ENCODE results near the gene LAMB4. TPM values are rescaled to one million over a fixed set of nuclear protein-coding genes. Genes with fewer than 3 reads are reported as not detected.

Gene LAMB4
- total RNA-seq, 1 donor from 2014 or later: not detected

DNA sequence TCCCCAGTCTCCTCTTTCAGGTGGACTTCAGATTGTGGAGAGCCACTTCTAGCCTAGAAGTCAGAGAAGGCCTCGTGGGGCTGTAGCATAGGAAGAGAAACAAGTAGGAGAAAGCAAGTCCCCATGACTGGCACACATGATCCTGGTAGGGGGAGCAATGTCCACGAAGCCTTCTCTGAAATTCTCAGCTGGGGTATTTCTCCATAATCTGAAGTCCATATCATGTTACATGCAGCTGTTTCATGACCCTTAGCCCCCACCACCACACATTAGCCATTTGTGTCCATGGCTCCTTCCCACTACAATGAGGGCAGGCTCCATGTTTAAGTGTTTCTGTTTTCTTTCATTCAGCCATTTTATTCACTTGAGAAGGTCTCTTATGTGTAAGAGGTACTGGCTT lies 43.2 kb downstream of the LAMB4 start:
- intact Hi-C loops (cut with micrococcal nuclease): no loop called here

DNA sequence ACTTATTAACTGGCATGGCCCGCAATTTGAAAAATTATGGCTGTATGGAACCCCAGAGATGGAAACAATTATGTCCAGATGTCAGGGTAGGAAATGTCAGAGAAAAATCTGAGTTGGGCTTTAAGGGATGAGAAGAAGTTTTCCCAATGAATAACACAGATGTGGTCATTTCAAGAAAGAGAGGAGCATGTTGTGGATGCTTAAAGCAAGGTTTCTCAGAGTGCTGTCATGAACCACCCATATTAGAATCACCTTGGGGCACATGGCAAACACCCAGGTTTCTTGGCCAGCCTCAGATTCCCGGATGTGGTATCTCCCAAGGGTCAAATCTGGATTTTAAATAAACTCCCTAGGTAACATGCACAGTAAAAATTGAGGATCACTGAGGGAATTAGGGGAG lies 43.6 kb downstream of the LAMB4 start:
- intact Hi-C loops (cut with micrococcal nuclease): no loop called here

- intact Hi-C loops (cut with micrococcal nuclease): no loop called here
These were observed 46.2 kb downstream of the LAMB4 start for GRCh38 chr7:108083980-108084379.

DNA sequence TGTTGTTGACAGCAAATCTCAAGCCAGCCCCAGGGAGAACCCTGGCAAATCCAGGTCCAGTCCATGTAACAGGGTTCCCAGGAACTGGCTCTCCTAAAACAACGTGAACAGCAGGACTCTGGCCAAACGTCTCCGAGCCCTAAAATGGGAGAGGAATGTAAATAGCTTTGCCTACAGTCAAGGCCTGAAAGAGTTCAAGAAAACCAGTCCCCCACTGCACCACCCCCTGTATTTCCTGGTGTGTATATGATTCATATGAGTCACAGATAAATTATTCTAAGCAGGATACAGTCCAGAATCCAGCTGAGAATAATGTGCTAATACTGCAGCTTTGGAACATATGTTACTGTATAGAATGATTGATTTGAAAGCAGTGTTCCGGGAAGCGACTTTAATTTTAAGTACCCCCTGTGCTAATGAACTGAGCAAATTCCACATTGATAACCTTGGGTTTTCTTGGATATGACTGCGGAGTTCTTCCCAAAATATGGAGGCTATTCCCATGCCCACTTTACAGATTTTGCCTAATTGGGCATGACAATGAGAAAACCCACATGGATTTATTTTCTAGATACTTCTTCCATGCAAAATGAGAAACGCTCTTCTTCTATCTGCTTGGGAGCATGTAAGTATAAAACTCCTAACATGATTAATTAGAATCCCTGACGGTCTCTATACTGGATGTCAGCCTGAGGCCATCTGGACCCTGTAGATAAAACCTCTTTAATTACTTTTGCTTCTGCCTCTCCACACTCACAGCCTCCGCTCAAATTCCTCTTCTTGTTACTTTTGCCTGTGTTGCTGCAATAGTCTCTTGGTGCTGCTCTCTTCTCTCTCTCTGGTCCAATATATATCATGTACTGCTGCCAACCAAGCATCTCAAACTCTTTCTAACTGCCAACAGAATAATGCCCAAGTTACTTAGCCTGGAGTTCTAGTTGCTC lies 50.2 kb downstream of the LAMB4 start:
- intact Hi-C loops (cut with micrococcal nuclease): no loop called here

DNA sequence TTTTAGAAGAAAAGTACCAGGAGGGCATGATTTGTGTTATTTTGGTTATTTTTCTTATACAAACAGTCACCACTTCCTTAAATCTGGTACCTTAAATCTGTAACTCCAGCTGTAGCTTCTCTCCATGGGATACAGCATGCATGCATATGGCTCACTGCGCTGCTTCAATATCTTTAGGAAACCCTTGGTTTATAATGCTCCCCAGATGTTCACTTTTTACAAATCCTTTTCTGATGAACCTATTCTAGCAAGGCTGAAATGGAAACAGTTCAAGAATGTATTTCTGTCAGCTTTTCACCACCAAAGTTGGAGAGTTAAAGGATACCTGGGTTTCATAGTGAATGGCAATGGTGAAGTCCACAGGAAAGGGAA lies 50.9 kb downstream of the LAMB4 start:
- intact Hi-C loops (cut with micrococcal nuclease): no loop called here

DNA sequence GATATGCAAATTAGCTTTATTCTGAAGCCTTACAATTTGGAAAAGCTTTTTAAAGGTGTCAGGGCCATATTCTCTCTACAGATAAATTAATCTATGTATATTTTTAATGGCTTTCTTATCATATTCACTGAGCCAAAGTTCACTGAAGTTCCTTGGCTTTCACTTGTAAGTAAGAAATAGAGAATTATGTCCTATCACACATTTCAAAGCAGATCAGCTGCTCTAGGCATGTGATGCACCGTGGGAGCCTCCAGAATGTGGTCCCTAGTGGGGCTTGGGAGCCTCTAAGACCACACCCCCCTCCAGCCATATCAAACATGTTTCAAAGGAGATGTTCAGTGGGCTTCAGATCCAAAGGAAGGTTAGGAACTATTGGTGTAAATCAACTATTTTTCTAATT lies 51.5 kb downstream of the LAMB4 start:
- intact Hi-C loops (cut with micrococcal nuclease): no loop called here

GRCh38 chr7:108078211-108078673 lies 51.9 kb downstream of the LAMB4 start:
- intact Hi-C loops (cut with micrococcal nuclease): no loop called here

GRCh38 chr7:108077709-108078108 lies 52.5 kb downstream of the LAMB4 start:
- intact Hi-C loops (cut with micrococcal nuclease): no loop called here

- intact Hi-C loops (cut with micrococcal nuclease): no loop called here
These were observed 54.0 kb downstream of the LAMB4 start for GRCh38 chr7:108076156-108076555.

GRCh38 chr7:108073305-108074070 lies 56.7 kb downstream of the LAMB4 start:
- intact Hi-C loops (cut with micrococcal nuclease): no loop called here

DNA sequence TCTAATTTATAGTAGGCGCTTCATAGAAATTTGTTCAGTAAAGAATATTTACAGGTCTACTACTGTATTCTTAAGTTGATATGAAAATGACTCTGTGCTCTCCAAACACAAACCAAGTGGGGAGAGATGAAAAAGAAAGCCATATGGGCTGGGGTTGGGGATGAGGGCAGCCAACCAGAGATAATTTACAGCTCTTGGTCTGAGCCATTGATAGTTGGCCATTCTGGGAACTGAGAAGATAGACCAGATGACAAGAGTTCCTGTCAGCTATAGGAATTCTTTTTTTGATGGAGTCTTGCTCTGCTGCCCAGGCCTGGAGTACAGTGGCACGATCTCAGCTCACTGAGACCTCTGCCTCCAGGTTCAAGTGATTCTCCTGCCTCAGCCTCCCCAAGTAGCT lies 57.4 kb downstream of the LAMB4 start:
- intact Hi-C loops (cut with micrococcal nuclease): no loop called here

DNA sequence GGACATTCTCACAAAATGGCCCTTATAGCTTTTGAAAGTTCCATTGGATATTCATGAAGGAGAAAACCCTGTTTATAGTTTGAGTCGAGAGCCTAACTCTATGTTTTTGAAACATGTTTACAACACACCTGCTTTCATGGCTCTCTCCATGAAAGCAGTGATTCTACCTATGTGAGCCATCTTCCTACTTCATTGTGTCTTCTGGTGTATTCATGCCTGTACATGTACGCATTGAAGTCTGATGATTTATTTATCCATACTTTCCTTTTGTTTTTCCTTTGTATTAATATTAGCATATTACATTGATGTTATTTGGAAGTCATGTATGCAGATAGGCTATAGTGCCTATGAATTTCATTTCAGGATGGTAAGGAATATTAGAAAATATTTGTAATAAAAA lies 58.0 kb downstream of the LAMB4 start:
- intact Hi-C loops (cut with micrococcal nuclease): no loop called here

DNA sequence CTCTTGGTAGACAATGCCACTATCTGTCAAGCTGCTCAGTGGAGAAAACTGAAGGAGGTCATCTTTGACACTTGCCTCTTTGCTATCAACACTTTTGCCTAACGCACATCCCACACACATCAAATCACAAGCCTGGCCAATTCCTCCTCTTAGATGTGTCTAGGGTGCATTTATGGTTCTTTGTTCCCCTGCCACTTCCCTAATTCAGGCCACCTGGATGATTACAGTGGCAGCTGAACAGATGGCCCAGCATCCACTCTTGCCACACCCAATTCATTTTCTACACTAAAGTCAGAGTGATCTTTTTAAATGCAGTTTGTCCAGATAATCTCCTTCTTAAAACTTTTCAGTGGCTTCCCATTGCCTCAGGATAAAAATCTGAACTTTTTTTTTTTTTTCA lies 58.6 kb downstream of the LAMB4 start:
- intact Hi-C loops (cut with micrococcal nuclease): no loop called here

DNA sequence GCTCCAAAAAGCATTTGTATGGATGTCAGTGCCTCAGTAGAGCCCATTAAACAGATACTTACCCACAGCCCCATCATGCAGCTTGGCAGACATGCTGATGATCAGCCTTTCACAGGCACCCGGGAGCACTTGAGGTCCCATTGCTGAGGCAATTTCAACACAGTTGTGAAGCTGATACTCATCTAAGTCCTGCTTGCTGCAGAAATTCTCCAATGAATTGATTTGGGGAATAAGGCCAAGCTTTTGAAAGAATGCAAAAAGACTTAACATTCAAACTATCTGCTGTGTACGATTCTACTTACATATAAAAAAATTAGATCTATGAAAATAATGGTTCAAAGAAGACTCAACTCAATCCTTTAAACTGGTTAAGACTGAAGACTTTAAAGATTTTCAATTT lies 60.5 kb downstream of the LAMB4 start:
- intact Hi-C loops (cut with micrococcal nuclease): no loop called here

GRCh38 chr7:108067844-108068243 lies 62.3 kb downstream of the LAMB4 start:
- intact Hi-C loops (cut with micrococcal nuclease): no loop called here

- intact Hi-C loops (cut with micrococcal nuclease): no loop called here
These were observed 63.7 kb downstream of the LAMB4 start for GRCh38 chr7:108066486-108066885.

- intact Hi-C loops (cut with micrococcal nuclease): no loop called here
These were observed 66.6 kb downstream of the LAMB4 start for GRCh38 chr7:108063520-108063933.

- intact Hi-C loops (cut with micrococcal nuclease): no loop called here
These were observed 67.7 kb downstream of the LAMB4 start for GRCh38 chr7:108062250-108063014.

GRCh38 chr7:108059526-108059925 lies 70.6 kb downstream of the LAMB4 start:
- intact Hi-C loops (cut with micrococcal nuclease): no loop called here

- intact Hi-C loops (cut with micrococcal nuclease): no loop called here
These were observed 72.1 kb downstream of the LAMB4 start for GRCh38 chr7:108057951-108058481.

DNA sequence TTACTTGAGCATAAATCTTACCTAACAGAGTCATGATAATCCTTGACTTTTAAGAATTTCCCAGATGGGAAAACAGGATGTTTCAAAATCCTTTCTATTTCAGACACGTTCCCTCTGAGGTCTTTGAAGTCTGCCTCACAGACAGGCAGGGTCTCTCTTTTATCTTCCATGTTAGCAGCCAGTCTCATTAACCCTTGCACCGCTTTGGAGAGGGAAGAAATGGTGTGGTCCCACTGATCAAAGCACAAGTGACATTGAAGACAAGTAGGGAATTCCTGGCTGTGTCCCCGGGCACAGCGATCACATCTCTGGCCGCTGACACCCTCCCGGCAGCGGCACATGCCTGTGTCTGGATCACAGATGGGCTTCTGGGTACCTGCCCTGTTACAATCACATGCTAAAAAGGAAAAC lies 74.5 kb downstream of the LAMB4 start:
- intact Hi-C loops (cut with micrococcal nuclease): no loop called here
